HG03280 (cell line): ENCODE measurements around the gene INTS1.
"Not testable (repeated sequence)": the region's sequence is repeated elsewhere in the genome, so short reads cannot be mapped to it uniquely, and the experiment has no call there.

Experiments
- ATAC-seq: cut with Tn5 transposase; IDR thresholded peaks from one replicate; pipeline ENCODE4 v1.9.1; 2021; ENCODE audit warnings: mild to moderate bottlenecking, moderate library complexity; ENCODE audit not compliant: unreplicated experiment

The INTS1 gene

DNA sequence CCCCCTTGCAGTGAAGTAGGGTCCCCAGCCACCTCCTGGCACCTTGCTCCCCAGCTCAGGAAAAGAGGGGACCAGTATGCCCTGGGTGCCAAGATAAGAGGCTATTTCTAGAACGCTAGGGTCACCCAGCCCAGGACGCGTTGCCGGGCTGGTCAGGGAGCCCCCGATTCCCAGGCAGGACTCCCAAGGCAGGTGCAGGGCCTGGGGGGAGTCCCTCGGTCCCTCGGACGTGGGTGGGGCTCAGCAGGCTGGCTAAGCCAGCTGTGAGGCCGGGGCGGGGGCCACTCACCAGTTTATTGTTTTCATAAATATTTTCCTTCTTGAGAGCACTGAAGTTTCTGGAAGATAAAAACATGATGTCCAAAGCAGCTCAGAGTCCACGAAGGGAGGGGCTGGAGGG, 54.2 kb downstream of the INTS1 start:
- ATAC-seq: no peak

- no peak for ATAC-seq
These were observed 54.7 kb downstream of the INTS1 start for GRCh38 chr7:1449501-1449900.

DNA sequence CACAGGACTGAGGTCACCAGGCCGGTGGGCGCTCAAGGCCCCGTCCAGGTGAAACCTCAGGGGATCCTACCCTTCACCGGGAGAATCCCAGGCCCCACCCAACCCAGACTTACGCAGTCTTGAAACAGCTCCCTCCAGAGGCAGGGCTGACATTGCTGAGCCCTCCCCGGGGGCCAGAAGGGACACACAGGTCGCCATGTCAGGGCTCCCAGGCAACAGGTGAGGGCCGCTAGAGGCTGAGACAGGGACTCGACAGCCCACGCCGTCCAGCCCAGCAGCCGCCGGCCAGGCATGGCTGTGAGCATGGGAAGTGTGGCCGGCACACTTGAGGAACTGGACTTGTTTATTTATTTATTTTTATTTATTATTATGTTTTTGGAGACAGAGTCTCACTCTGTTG, 55.2 kb downstream of the INTS1 start:
- no peak for ATAC-seq

- ATAC-seq: no peak
These were observed 56.5 kb downstream of the INTS1 start for GRCh38 chr7:1447551-1448244.

DNA sequence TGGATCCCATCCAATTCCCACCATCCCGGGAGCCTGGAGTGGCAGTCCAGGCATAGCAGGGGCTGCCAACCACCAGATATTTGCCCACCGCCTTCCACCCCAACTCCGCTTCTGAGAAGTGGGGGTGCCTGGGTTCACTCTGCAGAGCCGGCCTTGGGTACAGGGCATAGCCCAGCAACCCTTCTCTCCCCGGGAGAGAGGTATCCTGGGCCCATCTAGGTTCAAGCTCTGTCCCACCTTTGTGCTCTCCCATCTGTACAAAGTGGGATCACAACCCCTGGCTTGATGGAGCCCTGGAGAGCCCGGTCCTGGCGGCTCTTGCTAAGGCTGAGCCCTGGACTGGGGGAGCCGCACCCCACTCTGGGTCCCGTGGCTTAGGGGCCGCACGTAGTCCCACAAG, 57.1 kb downstream of the INTS1 start:
- ATAC-seq: no peak

- ATAC-seq: no peak
These were observed 57.6 kb downstream of the INTS1 start for GRCh38 chr7:1446620-1447032.

DNA sequence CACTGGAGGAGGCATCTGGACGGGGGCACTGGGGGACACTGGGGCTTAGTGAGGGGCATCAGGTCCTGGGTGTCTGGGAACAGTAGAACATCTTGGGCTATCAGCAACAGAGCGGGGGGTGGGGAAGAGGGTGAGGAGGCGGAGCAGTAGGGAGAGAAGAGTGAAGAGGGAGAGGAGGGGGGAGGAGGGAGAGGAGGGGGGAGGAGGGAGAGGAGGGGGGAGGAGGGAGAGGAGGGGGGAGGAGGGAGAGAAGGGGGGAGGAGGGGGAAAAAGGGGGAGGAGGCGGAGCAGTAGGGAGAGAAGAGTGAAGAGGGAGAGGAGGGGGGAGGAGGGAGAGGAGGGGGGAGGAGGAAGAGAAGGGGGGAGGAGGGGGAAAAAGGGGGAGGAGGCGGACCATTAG, 58.2 kb downstream of the INTS1 start:
- not testable (repeated sequence) for ATAC-seq

- ATAC-seq: no peak
These were observed 58.8 kb downstream of the INTS1 start for GRCh38 chr7:1445341-1445740.

DNA sequence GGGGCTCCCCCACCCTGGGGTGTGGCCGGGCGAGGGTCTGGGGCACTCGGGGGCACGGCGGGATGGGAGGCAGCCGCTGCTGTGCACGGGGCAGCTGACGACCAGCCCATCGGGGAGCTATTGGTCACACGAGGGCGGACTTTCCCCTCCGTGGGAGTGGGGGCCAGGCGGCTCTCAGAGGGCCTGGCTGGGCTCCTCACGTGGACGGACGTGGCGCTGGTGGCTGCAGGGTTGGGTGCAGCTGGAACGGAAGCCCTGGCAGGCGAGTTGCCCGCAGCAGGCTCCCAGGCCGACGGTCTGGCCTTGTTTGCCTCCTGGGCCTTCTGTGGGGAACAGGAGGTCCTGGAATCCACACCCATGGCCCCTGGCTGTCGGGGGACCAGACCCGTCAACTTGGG, 59.3 kb downstream of the INTS1 start:
- ATAC-seq: no peak

DNA sequence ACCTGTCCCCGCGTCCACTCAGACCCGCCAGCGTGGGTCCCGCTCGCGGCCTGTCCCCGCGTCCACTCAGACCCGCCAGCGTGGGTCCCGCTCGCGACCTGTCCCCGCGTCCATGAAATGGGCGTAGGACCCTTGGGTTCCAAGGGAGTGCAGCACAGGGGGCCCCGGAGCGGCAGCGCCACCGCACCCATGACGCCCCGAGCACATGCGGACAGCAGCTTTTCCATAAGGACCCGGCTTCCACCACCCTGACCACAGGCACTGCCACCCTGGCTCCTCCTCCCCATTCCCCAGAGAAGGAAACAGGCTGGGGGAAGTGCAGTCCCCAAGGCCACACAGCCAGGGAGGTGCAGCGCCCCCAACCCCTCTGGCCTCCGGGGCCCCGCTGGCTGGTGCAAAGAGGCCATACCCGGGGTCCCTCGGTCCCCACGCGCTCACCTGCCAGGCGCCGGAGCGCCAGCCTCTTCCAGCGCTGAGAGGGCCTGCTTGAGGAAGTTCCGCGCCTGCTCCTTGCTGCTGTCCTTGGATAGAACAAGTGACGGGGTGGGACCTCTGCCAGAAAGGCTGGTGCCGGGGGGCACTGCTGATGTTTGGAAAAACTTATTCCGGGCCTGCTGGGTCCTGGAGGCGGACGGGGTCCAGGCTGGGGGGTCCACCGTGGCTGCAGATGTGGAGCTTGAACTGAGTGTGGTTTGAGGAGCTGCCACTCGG, 59.8 kb downstream of the INTS1 start:
- ATAC-seq: no peak

DNA sequence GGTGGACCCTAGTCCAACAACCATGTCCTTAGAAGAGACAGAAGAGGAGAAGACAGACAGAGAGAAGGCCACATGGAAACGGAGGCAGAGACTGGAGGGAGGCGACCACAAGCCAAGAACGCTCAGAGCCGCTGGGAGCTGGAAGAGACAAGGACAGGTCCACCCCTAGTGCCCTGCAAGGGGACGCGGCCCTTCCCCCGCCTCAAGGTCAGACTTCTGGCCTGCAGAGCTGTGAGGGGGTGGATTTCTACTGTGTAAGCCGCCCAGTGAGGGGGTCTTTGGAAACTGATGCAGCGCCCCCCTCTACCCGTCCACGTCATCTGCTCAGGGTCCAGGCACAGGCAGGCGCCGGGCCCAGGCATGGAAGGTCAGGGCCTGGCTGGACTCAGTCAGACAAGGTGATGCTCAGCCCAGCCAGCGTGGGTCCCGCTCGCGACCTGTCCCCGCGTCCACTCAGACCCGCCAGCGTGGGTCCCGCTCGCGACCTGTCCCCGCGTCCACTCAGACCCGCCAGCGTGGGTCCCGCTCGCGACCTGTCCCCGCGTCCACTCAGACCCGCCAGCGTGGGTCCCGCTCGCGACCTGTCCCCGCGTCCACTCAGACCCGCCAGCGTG, 60.5 kb downstream of the INTS1 start:
- ATAC-seq: not testable (repeated sequence)

- ATAC-seq: no peak
These were observed 61.6 kb downstream of the INTS1 start for GRCh38 chr7:1442355-1443124.

- ATAC-seq: no peak
These were observed 62.4 kb downstream of the INTS1 start for GRCh38 chr7:1441615-1442354.

GRCh38 chr7:1440620-1441019, 63.6 kb downstream of the INTS1 start:
- ATAC-seq: no peak

GRCh38 chr7:1439373-1440363, 64.5 kb downstream of the INTS1 start:
- no peak for ATAC-seq

- ATAC-seq: no peak
These were observed 65.4 kb downstream of the INTS1 start for GRCh38 chr7:1438821-1439220.

DNA sequence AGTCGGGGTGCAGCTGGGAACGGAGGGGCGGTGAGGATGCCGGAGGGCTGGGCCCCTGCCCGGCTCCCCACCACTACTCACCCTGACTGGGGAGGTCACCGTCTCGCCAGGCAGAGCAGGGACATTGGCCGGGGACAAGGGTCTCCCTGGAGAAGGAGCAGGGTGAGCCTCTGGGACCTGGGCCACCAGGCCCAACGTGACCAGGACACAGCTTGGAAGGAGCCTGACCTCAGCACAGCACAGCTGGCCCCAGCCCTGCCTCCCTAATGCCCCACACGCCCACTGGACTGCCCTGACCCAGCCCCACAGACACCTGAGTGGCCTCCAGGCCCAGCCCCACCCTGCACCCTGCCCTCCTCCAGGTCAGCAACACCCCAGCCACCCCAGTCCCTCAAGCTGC, 66.0 kb downstream of the INTS1 start:
- no peak for ATAC-seq

DNA sequence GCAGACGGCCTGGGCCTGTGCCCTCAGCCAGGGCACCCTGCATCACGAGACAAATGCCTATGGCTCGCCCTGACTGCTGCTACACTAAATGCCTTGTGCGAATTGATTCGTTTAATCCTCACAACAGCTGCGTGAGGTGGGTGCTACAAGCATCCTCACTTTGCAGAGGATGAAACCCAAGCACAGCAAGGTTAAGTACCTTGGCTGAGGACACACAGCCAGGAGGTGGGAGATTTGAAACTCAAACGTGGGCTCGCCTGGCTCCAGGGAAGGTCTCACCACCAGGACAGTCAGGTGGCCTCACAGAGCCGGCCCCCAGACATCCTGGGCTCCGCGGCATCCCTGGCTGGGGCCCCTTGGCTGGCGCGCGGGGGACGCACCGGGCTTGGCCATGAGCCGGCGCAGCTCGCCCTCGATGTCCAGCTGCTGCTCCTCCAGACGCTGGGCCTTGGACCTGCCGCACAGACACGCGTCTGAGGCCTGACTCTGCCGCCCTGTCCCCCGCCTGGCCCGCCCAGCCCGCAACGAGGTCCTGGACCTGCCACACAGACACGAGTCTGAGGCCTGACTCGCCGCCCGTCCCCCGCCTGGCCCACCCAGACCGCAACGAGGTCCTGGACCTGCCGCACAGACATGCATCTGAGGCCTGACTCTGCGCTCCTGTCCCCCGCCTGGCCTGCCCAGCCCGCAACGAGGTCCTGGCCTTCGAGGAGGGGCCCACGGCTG, 66.9 kb downstream of the INTS1 start:
- ATAC-seq: no peak

DNA sequence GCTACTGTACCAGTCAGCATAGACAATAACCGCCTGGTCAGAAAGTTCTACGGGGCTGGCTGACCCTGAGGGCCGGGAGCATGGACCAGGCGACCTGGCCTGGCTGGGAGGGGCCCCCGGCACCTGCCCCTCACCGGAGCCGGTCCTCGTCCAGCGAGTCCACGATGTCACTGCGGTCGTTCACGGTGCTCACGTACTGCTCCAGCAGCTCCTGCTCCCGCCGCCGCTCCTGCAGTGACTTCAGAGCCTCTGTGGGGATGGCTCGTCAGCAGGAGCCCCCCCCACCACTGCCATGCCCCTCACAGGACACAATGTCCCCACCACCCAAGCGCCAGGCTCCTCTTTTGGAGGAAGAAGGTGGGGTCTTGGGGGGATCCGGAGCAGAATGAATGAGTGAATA, 67.6 kb downstream of the INTS1 start:
- no peak for ATAC-seq
